H1 (cell line): ENCODE measurements around the gene NOTCH2. TPM values are rescaled to one million over a fixed set of nuclear protein-coding genes. Genes with fewer than 3 reads are reported as not detected.

Experiments used
- CTCF ChIA-PET: fragments of 300-600 bp; sonication (Branson Sonifier 250); formaldehyde crosslinking; loops from one replicate; lab custom pipeline; 2021; ENCODE audit not compliant: partially characterized antibody; lab: Charles Lee
- POLR2A ChIA-PET: fragments of 300-600 bp; sonication (Branson Sonifier 250); formaldehyde crosslinking; loops from one replicate; lab custom pipeline; 2021; ENCODE audit warnings: inconsistent platforms; ENCODE audit not compliant: partially characterized antibody; lab: Charles Lee
- DNase-seq, 2 experiments: peaks; one replicate each; pipeline versions ENCODE4 v3.0.0 to v3.0.0-alpha.2; 2010 to 2022; ENCODE audit warnings: low spot score in 2 of 2, low read depth in 1 of 2, mixed read lengths in 1 of 2
- FAIRE-seq: peaks from 2 replicates; lab custom pipeline; 2011; peaks lifted over from hg19 to GRCh38; lab: Jason Lieb, UNC
- H2AFZ ChIP-seq: 2 replicates; pipeline ENCODE4 v1.8.1; 2012; ENCODE audit warnings: low read length, inconsistent platforms
- H2AK5ac ChIP-seq: 2 replicates; pipeline ENCODE4 v1.6.1; 2013; ENCODE audit warnings: low read depth, low read length
- H2BK120ac ChIP-seq: replicated peaks from 2 replicates; pipeline ENCODE3; 2013; ENCODE audit warnings: low read depth, low read length, inconsistent platforms
- H2BK12ac ChIP-seq: 2 replicates; pipeline ENCODE4 v1.6.1; 2013; ENCODE audit warnings: low read depth, low read length
- H2BK15ac ChIP-seq: 2 replicates; pipeline ENCODE4 v1.6.1; 2013; ENCODE audit warnings: low read length
- H2BK20ac ChIP-seq: 2 replicates; pipeline ENCODE4 v1.6.1; 2013; ENCODE audit warnings: low read length
- H2BK5ac ChIP-seq: 2 replicates; pipeline ENCODE4 v1.6.1; 2013; ENCODE audit warnings: low read depth, low read length
- H3K14ac ChIP-seq: 2 replicates; pipeline ENCODE4 v1.6.1; 2013; ENCODE audit warnings: inconsistent platforms; ENCODE audit not compliant: insufficient read length
- H3K18ac ChIP-seq: 2 replicates; pipeline ENCODE4 v1.6.1; 2013; ENCODE audit warnings: low read length; ENCODE audit errors: extremely low read depth
- H3K23ac ChIP-seq: 2 replicates; pipeline ENCODE4 v1.6.1; 2013; ENCODE audit warnings: inconsistent platforms; ENCODE audit not compliant: insufficient read length
- H3K23me2 ChIP-seq: 2 replicates; pipeline ENCODE4 v1.6.1; 2013; ENCODE audit warnings: low read depth, low read length
- H3K27ac ChIP-seq: 2 replicates; pipeline ENCODE4 v1.6.1; 2011; ENCODE audit warnings: low read depth, low read length, inconsistent platforms
- H3K27me3 ChIP-seq, 4 experiments: replicated peaks in 1 of 4; 1 replicate in 1 of 4; 2 replicates in 3 of 4; pipeline versions ENCODE4 v1.6.1 to v1.8.1; 2011 to 2013; ENCODE audit warnings: low read length in 3 of 4, mild to moderate bottlenecking in 3 of 4, inconsistent platforms in 2 of 4, mixed read lengths in 2 of 4, moderate library complexity in 1 of 4; ENCODE audit not compliant: control insufficient read depth in 3 of 4, insufficient read depth in 3 of 4; ENCODE audit errors: extremely low read depth in 1 of 4
- H3K36me3 ChIP-seq, 4 experiments: 2 replicates each; pipeline versions ENCODE4 v1.6.1 to v1.8.1; 2011 to 2013; ENCODE audit warnings: mild to moderate bottlenecking in 4 of 4, low read length in 3 of 4, moderate library complexity in 2 of 4, control low read depth in 1 of 4, inconsistent platforms in 1 of 4; ENCODE audit not compliant: insufficient read depth in 4 of 4, control insufficient read depth in 2 of 4
- H3K4ac ChIP-seq: replicated peaks from 2 replicates; pipeline ENCODE3; 2013; ENCODE audit warnings: low read length, low read depth, mixed read lengths, inconsistent platforms; ENCODE audit not compliant: insufficient read length
- H3K4me1 ChIP-seq, 4 experiments: replicated peaks in 1 of 4; 1 replicate in 1 of 4; 2 replicates in 3 of 4; pipeline versions ENCODE4 v1.6.1 to v1.8.1; 2011 to 2013; ENCODE audit warnings: low read length in 3 of 4, inconsistent platforms in 2 of 4, mixed read lengths in 1 of 4; ENCODE audit not compliant: insufficient read depth in 4 of 4, control insufficient read depth in 3 of 4
- H3K4me2 ChIP-seq, 2 experiments: 2 replicates each; pipeline versions ENCODE4 v1.6.1 to v1.8.1; 2011 to 2013; ENCODE audit warnings: low read depth in 2 of 2, low read length in 2 of 2, control low read depth in 1 of 2, inconsistent platforms in 1 of 2, mild to moderate bottlenecking in 1 of 2; ENCODE audit not compliant: insufficient read depth in 1 of 2
- H3K4me3 ChIP-seq, 4 experiments: fragments of 200-600, 300-600 bp in 1 of 4; sonication (generic), shearing (Covaris generic), sonication (Bioruptor Twin) in 1 of 4; 2 replicates each; pipeline versions ENCODE4 v1.5.1 to v1.8.1; 2011 to 2016; ENCODE audit warnings: low read length in 4 of 4, low read depth in 3 of 4, control low read depth in 2 of 4, inconsistent platforms in 2 of 4, mild to moderate bottlenecking in 2 of 4, mixed read lengths in 1 of 4, moderate library complexity in 1 of 4; ENCODE audit not compliant: insufficient read depth in 2 of 4; ENCODE audit errors: extremely low read depth in 1 of 4
- H3K56ac ChIP-seq: replicated peaks from 2 replicates; pipeline ENCODE3; 2013; ENCODE audit warnings: low read depth, mild to moderate bottlenecking, mixed read lengths, low read length, inconsistent platforms; ENCODE audit not compliant: insufficient read length
- H3K79me1 ChIP-seq: 2 replicates; pipeline ENCODE4 v1.6.1; 2013; ENCODE audit warnings: low read depth, low read length, control low read depth
- H3K79me2 ChIP-seq, 2 experiments: 2 replicates each; pipeline versions ENCODE4 v1.6.1 to v1.8.1; 2012 to 2013; ENCODE audit warnings: low read length in 2 of 2, mild to moderate bottlenecking in 2 of 2, inconsistent platforms in 1 of 2; ENCODE audit not compliant: insufficient read depth in 2 of 2, control insufficient read depth in 1 of 2
- H3K9ac ChIP-seq, 4 experiments: replicated peaks in 1 of 4; 1 replicate in 1 of 4; 2 replicates in 3 of 4; pipeline versions ENCODE4 v1.6.1 to v1.8.1; 2011 to 2013; ENCODE audit warnings: low read depth in 3 of 4, low read length in 3 of 4, control low read depth in 2 of 4, mild to moderate bottlenecking in 2 of 4, moderate library complexity in 2 of 4, inconsistent platforms in 1 of 4; ENCODE audit errors: extremely low read depth in 1 of 4
- H3K9me3 ChIP-seq, 2 experiments: 2 replicates each; pipeline versions ENCODE4 v1.6.1 to v1.8.1; 2012 to 2013; ENCODE audit warnings: mild to moderate bottlenecking in 2 of 2, moderate library complexity in 2 of 2, control low read depth in 1 of 2, inconsistent platforms in 1 of 2, low read depth in 1 of 2, low read length in 1 of 2, mixed read lengths in 1 of 2; ENCODE audit not compliant: insufficient read depth in 2 of 2
- H4K20me1 ChIP-seq, 2 experiments: replicated peaks in 1 of 2; 2 replicates each; pipeline versions ENCODE3 to v1.8.1; 2011 to 2013; ENCODE audit warnings: inconsistent platforms in 2 of 2, low read length in 2 of 2, mild to moderate bottlenecking in 1 of 2; ENCODE audit not compliant: insufficient read depth in 2 of 2, control insufficient read depth in 1 of 2
- H4K5ac ChIP-seq: 2 replicates; pipeline ENCODE4 v1.6.1; 2013; ENCODE audit warnings: low read length, low read depth, mixed read lengths, inconsistent platforms; ENCODE audit not compliant: insufficient read length
- H4K8ac ChIP-seq: 2 replicates; pipeline ENCODE4 v1.8.0; 2013; ENCODE audit warnings: mild to moderate bottlenecking, moderate library complexity, low read length, inconsistent platforms; ENCODE audit not compliant: insufficient read depth; ENCODE audit errors: extremely low read depth
- H4K91ac ChIP-seq: replicated peaks from 2 replicates; pipeline ENCODE3; 2013; ENCODE audit warnings: low read length, mixed read lengths, inconsistent platforms; ENCODE audit not compliant: insufficient read length
- BCL11A ChIP-seq, 2 experiments: IDR thresholded peaks; one replicate each; pipeline ENCODE4 v1.6.1; 2011; ENCODE audit warnings: low read depth in 2 of 2, low read length in 2 of 2, mild to moderate bottlenecking in 2 of 2
- TEAD4 ChIP-seq: IDR thresholded peaks from 2 replicates; pipeline ENCODE4 v1.6.1; 2012; ENCODE audit warnings: low read depth, low read length, inconsistent platforms, mixed read lengths
- WGBS, 2 experiments: shearing (Covaris generic) in 1 of 2; methylation state at CpG; one replicate each; pipeline versions ENCODE4 v1.1.6 to v1.1.7; 2013 to 2015; ENCODE audit warnings: low lambda C conversion rate in 2 of 2, mixed read lengths in 2 of 2, inconsistent platforms in 1 of 2, low coverage in 1 of 2, missing lambda C conversion rate in 1 of 2; ENCODE audit not compliant: insufficient replicate concordance in 2 of 2, insufficient coverage in 1 of 2, insufficient read length in 1 of 2; ENCODE audit errors: extremely low coverage in 1 of 2, missing lambda C conversion rate in 1 of 2; 5-methylcytosine and 5-hydroxymethylcytosine counted together
- polyA plus RNA-seq, 7 experiments: library from polyadenylated mRNA; depleted of rRNA in 3 of 7; stranded (reverse) in 5 of 7; unstranded in 2 of 7; fragments of >200 nt in 5 of 7; fragments of 200-250 nt in 2 of 7; gene quantifications; 1 replicate in 5 of 7; 2 replicates in 1 of 7; 4 replicates in 1 of 7; pipeline versions ENCODE4 v1.2.1 to v1.2.3, GENCODE V29; 2011 to 2013; ENCODE audit warnings: missing spikeins in 2 of 7, mixed read lengths in 2 of 7
- total RNA-seq: library from RNA; stranded (reverse); fragmentation: NEBNext Ultra II Directional; extraction: Animal tissue kit (Norgen Biotek cat#: 25700); gene quantifications from 2 replicates; pipeline ENCODE4 v1.2.1, GENCODE V29; 2021

The NOTCH2 gene
- total and polyA plus RNA-seq, 2 of the 8 experiments (the other 6 are each of a cell fraction or from before 2014, with no cell fraction given): 17.7 to 63.0 TPM

DNA sequence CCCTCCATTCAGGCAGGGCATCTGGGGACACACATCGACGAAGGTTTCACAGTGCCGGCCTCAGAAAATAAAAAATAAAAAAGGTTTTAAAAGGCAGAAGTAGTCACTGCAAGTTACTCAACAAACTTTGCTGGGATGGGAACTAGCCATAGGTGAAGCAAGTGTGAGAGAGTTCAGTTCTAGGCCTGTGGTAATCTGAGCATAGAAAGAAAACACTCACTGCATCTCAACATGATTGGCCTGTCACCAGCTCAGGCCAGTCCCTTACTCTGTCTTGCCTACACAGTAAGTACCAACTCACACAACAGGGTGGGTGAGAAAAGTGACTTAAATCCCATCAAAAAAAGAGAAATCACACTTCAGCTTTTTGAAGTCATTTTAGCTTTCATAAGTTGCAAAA lies 142.9 kb downstream of the NOTCH2 start:
- Histone ChIP-seq H3K4me1 (no peaks in the 10 kb centered on the region), H2AK5ac (no peak overlapping the region), H4K8ac (no peak overlapping the region), H3K36me3 (peaks cover 6 to 22% (median 15%) of the 10 kb centered on the region in 4 experiments), H2BK5ac (no peak overlapping the region), H3K56ac (no peak overlapping the region), H3K14ac (no peak overlapping the region), H3K79me2 (no peaks in the 10 kb centered on the region), H3K27ac (no peak overlapping the region), H2BK20ac (no peak overlapping the region), H3K27me3 (no peaks in the 10 kb centered on the region), H3K9ac (no peak overlapping the region), H4K20me1 (peaks cover 0 to 7% of the 10 kb centered on the region in 2 experiments), H3K4me3 (no peak overlapping the region), H3K9me3 (no peaks in the 10 kb centered on the region), H2BK120ac (no peak overlapping the region), H2BK15ac (no peak overlapping the region), H3K23me2 (no peaks in the 10 kb centered on the region), H3K18ac (no peak overlapping the region), H3K79me1 (no peaks in the 10 kb centered on the region), H4K91ac (no peak overlapping the region), H2BK12ac (no peak overlapping the region), H3K4ac (no peak overlapping the region), H3K23ac (no peak overlapping the region), H3K4me2 (no peak overlapping the region), H2AFZ (no peak overlapping the region), H4K5ac (no peak overlapping the region)
- ChIA-PET CTCF (interaction anchor here (1.1 to 2.4 kb wide), 5 partner anchors 10 to 56 kb away, joined by 3 to 8 read pairs (median 5); no protein-coding TSS in a partner anchor), POLR2A (interaction anchor here (0.9 to 1.3 kb wide), 2 partner anchors 10 to 13 kb away, joined by 4 read pairs; no protein-coding TSS in a partner anchor)
- no peak for DNase-seq
- FAIRE-seq: no peak
- WGBS, 2 experiments: 94% methylated on average over 3 of the region's 3 CpGs; no CpG with 5 or more reads in 1 of the 2 experiments
- TF ChIP-seq TEAD4: no peak
- no peak for TF ChIP-seq BCL11A (IDR thresholded peaks at IDR 0.05; ENCODE audit: low read depth in 2 of 2, low read length in 2 of 2)
